ENCODE results near the gene ZNF609.

The ZNF609 gene

DNA sequence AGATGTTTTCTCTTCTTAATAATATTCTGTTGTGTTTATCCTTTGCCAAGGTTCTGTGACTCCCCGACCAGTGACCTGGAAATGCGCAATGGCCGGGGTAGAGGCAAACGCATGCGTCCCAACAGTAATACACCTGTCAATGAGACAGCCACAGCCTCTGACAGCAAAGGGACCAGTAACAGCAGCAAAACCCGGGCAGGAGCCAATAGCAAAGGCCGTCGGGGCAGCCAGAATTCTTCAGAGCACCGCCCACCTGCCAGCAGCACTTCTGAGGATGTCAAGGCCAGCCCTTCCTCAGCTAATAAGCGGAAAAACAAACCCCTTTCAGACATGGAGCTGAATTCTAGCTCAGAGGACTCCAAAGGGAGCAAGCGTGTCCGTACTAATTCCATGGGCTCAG, 213.5 kb downstream of the ZNF609 start:
- TF ChIP-seq, protein P1, sequence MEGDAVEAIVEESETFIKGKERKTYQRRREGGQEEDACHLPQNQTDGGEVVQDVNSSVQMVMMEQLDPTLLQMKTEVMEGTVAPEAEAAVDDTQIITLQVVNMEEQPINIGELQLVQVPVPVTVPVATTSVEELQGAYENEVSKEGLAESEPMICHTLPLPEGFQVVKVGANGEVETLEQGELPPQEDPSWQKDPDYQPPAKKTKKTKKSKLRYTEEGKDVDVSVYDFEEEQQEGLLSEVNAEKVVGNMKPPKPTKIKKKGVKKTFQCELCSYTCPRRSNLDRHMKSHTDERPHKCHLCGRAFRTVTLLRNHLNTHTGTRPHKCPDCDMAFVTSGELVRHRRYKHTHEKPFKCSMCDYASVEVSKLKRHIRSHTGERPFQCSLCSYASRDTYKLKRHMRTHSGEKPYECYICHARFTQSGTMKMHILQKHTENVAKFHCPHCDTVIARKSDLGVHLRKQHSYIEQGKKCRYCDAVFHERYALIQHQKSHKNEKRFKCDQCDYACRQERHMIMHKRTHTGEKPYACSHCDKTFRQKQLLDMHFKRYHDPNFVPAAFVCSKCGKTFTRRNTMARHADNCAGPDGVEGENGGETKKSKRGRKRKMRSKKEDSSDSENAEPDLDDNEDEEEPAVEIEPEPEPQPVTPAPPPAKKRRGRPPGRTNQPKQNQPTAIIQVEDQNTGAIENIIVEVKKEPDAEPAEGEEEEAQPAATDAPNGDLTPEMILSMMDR (conservative IDR thresholded peaks at IDR 0.05; ENCODE audit: low read depth, low read length) = no peak
- no peak overlapping the region for H3K4me3 ChIP-seq (ENCODE audit: low read length)
- no peak for DNase-seq (ENCODE audit: low read depth)

DNA sequence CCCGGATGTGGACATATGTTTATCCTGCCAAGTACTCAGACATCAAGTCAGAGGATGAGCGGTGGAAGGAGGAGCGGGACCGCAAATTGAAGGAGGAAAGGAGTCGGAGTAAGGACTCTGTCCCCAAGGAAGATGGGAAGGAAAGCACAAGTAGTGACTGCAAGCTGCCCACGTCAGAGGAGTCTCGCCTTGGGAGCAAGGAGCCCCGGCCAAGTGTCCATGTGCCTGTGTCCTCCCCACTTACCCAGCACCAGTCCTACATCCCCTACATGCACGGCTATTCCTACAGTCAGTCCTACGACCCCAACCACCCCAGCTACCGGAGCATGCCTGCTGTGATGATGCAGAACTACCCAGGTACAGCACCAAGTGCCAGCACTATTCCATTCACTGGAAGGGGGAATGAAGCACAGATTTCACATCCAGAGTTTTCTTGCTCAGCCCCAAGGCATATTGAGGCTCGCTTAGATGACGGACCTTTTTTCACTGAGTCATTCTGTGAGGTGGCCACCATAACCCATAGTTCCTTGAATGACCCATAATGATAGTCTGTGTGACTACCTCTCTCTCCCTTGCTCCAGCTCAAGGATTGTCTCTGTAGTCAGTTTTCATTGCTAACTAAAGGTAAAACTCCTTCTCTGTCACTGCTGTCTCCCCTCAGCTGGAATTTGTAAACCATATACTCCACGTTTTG, 217.9 kb downstream of the ZNF609 start:
- no peak for DNase-seq (ENCODE audit: low read depth)
- TF ChIP-seq, protein P1 (conservative IDR thresholded peaks at IDR 0.05; ENCODE audit: low read depth, low read length) = no peak
- H3K4me3 ChIP-seq (ENCODE audit: low read length) = no peak overlapping the region

DNA sequence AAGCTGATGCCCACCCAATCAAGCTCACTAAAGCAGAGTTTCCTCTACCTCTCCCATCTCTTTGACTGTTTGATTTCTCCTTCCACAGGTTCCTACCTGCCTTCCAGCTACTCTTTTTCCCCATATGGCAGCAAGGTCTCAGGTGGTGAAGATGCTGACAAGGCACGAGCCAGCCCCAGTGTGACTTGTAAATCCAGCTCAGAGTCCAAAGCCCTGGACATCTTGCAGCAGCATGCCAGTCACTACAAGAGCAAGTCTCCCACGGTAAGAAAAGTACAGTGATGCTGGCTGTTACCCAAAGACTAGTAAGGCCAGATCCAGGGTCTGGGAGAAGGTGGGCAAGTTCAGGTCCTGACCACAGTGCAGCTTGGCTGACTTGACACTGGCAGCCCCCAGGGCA, 219.7 kb downstream of the ZNF609 start:
- H3K4me3 ChIP-seq (ENCODE audit: low read length) = no peak overlapping the region
- DNase-seq (ENCODE audit: low read depth) = no peak
- TF ChIP-seq, protein P1 (conservative IDR thresholded peaks at IDR 0.05; ENCODE audit: low read depth, low read length) = no peak

DNA sequence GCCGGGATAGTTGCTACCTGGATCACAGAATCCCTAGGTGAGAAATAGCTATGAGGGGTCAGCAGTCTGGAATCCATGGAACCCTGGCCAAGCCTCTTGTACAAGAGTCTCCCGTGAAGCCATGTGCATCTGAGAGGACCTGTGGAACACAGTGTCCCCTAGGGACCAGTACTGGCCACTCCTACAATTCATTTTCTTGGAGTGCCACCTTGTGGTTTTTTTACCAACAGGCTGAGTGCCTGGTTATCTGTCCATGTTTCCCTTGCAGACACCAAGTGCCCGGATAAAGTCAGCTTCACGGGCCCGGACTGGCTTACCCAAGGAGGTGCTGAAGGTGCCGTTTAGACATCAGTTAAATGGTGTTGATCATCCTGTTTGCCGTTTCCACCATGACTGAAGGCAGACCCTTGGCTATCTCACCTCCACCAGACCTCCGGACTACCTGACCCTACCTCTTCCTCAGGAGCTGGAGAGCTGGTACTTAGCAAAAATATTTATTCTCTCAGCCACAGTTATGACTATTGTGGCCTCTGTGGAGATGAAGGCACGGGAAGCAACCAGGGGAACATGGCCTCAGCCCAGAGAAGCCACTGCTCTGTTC, 221.1 kb downstream of the ZNF609 start:
- H3K4me3 ChIP-seq (ENCODE audit: low read length) = no peak overlapping the region
- TF ChIP-seq, protein P1 (conservative IDR thresholded peaks at IDR 0.05; ENCODE audit: low read depth, low read length) = peak; percentile 86
- peak; percentile 20 for DNase-seq (ENCODE audit: low read depth)

DNA sequence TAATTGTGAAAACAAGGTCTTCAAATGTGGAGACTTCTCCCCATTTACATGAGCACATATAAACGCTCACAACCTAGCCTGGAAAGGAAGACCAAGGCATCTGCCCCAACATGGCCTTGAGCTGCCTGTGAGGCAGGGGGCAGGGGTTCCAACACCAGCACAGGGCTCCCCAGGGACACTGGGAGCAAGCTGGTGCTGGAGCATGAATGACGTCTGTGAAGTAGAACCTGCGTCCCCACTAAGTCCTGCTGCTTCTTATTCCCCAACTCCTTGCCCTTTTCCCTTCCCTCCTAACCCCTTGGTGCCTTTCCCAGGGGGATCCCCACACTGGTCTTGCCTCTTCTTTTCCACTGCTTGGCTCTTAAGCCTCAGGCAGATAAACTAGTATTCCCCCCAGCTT, 221.9 kb downstream of the ZNF609 start:
- TF ChIP-seq, protein P1 (conservative IDR thresholded peaks at IDR 0.05; ENCODE audit: low read depth, low read length) = no peak
- H3K4me3 ChIP-seq (ENCODE audit: low read length) = no peak overlapping the region
- no peak for DNase-seq (ENCODE audit: low read depth)

DNA sequence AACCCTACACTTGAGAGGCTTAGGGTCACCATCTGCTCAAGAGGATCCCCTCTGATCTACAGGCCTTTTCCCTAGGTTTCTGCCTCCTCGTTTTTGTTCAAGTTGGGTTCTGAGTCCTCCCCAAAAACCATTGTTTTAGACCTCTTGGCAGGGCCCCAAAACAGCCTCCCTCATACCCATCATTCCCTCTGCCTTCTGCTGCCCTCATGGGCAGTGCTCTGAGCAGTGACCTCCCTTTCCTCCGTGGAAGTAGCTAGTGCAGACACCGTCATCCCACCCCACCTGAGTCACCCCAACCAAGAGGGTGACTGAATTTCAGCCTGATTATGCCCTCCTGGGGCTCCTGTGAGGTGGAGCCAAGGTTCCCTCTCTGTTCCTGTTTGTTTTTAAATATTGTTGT, 223.0 kb downstream of the ZNF609 start:
- TF ChIP-seq, protein P1 (conservative IDR thresholded peaks at IDR 0.05; ENCODE audit: low read depth, low read length) = no peak
- DNase-seq (ENCODE audit: low read depth) = no peak
- no peak overlapping the region for H3K4me3 ChIP-seq (ENCODE audit: low read length)
